HG03469 (cell line): Measurements from ENCODE around the gene TBX4.

Experiments used
- ATAC-seq: cut with Tn5 transposase; IDR thresholded peaks from one replicate; pipeline ENCODE4 v1.9.1; 2021; ENCODE audit warnings: mild to moderate bottlenecking, moderate library complexity, moderate number of reproducible peaks; ENCODE audit not compliant: unreplicated experiment

Gene TBX4

GRCh38 chr17:61464130-61464842, 12.1 kb downstream of the TBX4 start:
- no peak for ATAC-seq

GRCh38 chr17:61464843-61465180, 12.6 kb downstream of the TBX4 start:
- ATAC-seq: no peak

- ATAC-seq: no peak
These were observed 13.5 kb downstream of the TBX4 start for GRCh38 chr17:61465550-61466237.

- ATAC-seq: no peak
These were observed 14.0 kb downstream of the TBX4 start for GRCh38 chr17:61466246-61466645.

- ATAC-seq: no peak
These were observed 15.4 kb downstream of the TBX4 start for GRCh38 chr17:61467416-61468262.

GRCh38 chr17:61468263-61468907, 16.2 kb downstream of the TBX4 start:
- ATAC-seq: no peak

GRCh38 chr17:61469474-61469873, 17.3 kb downstream of the TBX4 start:
- no peak for ATAC-seq

GRCh38 chr17:61469949-61470348, 17.7 kb downstream of the TBX4 start:
- no peak for ATAC-seq

- ATAC-seq: no peak
These were observed 18.4 kb downstream of the TBX4 start for GRCh38 chr17:61470530-61471136.

GRCh38 chr17:61474235-61474927, 22.2 kb downstream of the TBX4 start:
- no peak for ATAC-seq

GRCh38 chr17:61474934-61475333, 22.7 kb downstream of the TBX4 start:
- ATAC-seq: no peak

GRCh38 chr17:61475726-61476125, 23.5 kb downstream of the TBX4 start:
- ATAC-seq: no peak

GRCh38 chr17:61476476-61477203, 24.4 kb downstream of the TBX4 start:
- ATAC-seq: no peak

GRCh38 chr17:61477204-61477834, 25.1 kb downstream of the TBX4 start:
- ATAC-seq: no peak

GRCh38 chr17:61478026-61478789, 26.0 kb downstream of the TBX4 start:
- ATAC-seq: no peak

- ATAC-seq: no peak
These were observed 26.7 kb downstream of the TBX4 start for GRCh38 chr17:61478790-61479492.

GRCh38 chr17:61479493-61480413, 27.5 kb downstream of the TBX4 start:
- no peak for ATAC-seq
